ENCODE results near the gene PLA2G5.

PLA2G5 gene

GRCh38 chr1:20063861-20064292 lies 6.1 kb upstream of the PLA2G5 start:
- DNase-seq (ENCODE audit: low read depth), result no peak
- no peak for TF ChIP-seq CTCF (IDR thresholded peaks at IDR 0.05; ENCODE audit: insufficient read depth, low read depth, low read length, missing control alignments)
- no peak overlapping the region for H3K4me3 ChIP-seq (ENCODE audit: low read depth, low read length)

- no peak overlapping the region for H3K4me3 ChIP-seq (ENCODE audit: low read depth, low read length)
- TF ChIP-seq CTCF (IDR thresholded peaks at IDR 0.05; ENCODE audit: insufficient read depth, low read depth, low read length, missing control alignments), result no peak
- no peak for DNase-seq (ENCODE audit: low read depth)
These were observed 1.3 kb upstream of the PLA2G5 start for GRCh38 chr1:20068722-20069121.

GRCh38 chr1:20070357-20070756 lies 363 bp downstream of the PLA2G5 start:
- H3K4me3 ChIP-seq (ENCODE audit: low read depth, low read length), result no peak overlapping the region
- no peak for DNase-seq (ENCODE audit: low read depth)
- TF ChIP-seq CTCF (IDR thresholded peaks at IDR 0.05; ENCODE audit: insufficient read depth, low read depth, low read length, missing control alignments), result no peak

- H3K4me3 ChIP-seq (ENCODE audit: low read depth, low read length), result no peak overlapping the region
- DNase-seq (ENCODE audit: low read depth), result no peak
These were observed 1.4 kb downstream of the PLA2G5 start for GRCh38 chr1:20071416-20071815.

GRCh38 chr1:20072771-20073170 lies 2.8 kb downstream of the PLA2G5 start:
- TF ChIP-seq CTCF (IDR thresholded peaks at IDR 0.05; ENCODE audit: insufficient read depth, low read depth, low read length, missing control alignments), result no peak
- no peak overlapping the region for H3K4me3 ChIP-seq (ENCODE audit: low read depth, low read length)
- no peak for DNase-seq (ENCODE audit: low read depth)

More at GRCh38 chr1:20071416-20071815, 1.4 kb downstream of the PLA2G5 start:
- TF ChIP-seq CTCF (IDR thresholded peaks at IDR 0.05; ENCODE audit: insufficient read depth, low read depth, low read length, missing control alignments), result no peak

GRCh38 chr1:20073256-20073655 lies 3.3 kb downstream of the PLA2G5 start:
- no peak overlapping the region for H3K4me3 ChIP-seq (ENCODE audit: low read depth, low read length)
- TF ChIP-seq CTCF (IDR thresholded peaks at IDR 0.05; ENCODE audit: insufficient read depth, low read depth, low read length, missing control alignments), result no peak
- DNase-seq (ENCODE audit: low read depth), result no peak

- no peak overlapping the region for H3K4me3 ChIP-seq (ENCODE audit: low read depth, low read length)
- no peak for TF ChIP-seq CTCF (IDR thresholded peaks at IDR 0.05; ENCODE audit: insufficient read depth, low read depth, low read length, missing control alignments)
- no peak for DNase-seq (ENCODE audit: low read depth)
These were observed 4.2 kb downstream of the PLA2G5 start for GRCh38 chr1:20074055-20074724.
